Measurements from ENCODE around the gene CCNI2. TPM values are rescaled to one million over a fixed set of nuclear protein-coding genes. Genes with fewer than 3 reads are reported as not detected.

The CCNI2 gene
- total and polyA plus RNA-seq, 8 donors = 0.42 to 2.5 (median 1.1) TPM

DNA sequence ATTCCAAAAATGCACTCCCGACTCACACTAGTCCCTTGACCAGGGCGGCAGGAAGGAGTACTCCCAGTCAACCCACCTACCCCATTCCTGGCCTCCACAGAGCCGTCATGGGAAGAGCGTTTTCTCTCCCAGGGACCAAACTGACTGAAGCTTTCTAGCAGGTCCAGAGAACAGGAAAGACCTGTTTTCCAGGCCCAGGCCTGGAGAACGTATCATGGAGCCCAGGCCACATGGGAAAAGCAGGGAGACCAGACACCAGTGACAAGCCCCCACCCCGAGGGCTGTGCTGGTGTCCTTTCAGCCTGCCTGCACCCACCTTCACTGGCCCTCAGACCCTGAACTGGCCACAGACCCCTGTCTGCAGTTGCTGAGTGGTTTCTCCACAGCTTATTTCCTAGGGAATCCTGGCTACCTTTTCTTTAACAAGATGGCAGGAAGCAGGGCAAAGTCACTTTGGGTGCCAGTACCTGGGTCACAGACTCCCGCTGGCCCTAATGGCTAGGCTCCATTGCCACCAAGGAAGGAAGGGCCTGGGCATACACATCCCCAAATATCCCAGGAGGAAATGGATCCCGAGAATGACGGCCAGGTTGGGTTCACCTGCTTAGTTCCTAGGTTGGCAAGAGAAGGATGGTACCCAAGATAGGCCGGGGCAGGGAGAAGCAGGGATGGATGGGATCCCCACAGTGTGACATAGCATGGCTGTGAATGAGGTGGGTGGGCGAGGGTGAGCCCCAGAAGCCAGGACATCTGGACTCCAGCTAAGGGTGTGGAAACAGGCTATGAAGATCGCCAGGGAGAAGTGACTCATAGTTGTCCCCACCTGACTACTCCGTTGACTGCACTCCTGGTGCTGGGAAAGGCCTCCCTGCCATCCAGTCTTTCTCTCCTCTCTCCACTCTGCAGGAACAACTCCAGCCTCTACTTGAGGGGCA is 12.2 kb downstream of the CCNI2 start:
- Histone ChIP-seq H3K36me3 (peaks cover 0 to 68% of the 10 kb centered on the region in 2 donors), H3K4me3 (no peak overlapping the region), H3K27me3 (no peaks in the 10 kb centered on the region), H3K27ac (no peak overlapping the region), H3K4me1 (no peaks in the 10 kb centered on the region), H3K9me3 (no peaks in the 10 kb centered on the region)
- ATAC-seq = no peak
- no peak for DNase-seq
- TF ChIP-seq, protein P1, sequence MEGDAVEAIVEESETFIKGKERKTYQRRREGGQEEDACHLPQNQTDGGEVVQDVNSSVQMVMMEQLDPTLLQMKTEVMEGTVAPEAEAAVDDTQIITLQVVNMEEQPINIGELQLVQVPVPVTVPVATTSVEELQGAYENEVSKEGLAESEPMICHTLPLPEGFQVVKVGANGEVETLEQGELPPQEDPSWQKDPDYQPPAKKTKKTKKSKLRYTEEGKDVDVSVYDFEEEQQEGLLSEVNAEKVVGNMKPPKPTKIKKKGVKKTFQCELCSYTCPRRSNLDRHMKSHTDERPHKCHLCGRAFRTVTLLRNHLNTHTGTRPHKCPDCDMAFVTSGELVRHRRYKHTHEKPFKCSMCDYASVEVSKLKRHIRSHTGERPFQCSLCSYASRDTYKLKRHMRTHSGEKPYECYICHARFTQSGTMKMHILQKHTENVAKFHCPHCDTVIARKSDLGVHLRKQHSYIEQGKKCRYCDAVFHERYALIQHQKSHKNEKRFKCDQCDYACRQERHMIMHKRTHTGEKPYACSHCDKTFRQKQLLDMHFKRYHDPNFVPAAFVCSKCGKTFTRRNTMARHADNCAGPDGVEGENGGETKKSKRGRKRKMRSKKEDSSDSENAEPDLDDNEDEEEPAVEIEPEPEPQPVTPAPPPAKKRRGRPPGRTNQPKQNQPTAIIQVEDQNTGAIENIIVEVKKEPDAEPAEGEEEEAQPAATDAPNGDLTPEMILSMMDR (IDR thresholded peaks at IDR 0.05) = no peak
- intact Hi-C loops (cut with DNase I) = no loop called here

DNA sequence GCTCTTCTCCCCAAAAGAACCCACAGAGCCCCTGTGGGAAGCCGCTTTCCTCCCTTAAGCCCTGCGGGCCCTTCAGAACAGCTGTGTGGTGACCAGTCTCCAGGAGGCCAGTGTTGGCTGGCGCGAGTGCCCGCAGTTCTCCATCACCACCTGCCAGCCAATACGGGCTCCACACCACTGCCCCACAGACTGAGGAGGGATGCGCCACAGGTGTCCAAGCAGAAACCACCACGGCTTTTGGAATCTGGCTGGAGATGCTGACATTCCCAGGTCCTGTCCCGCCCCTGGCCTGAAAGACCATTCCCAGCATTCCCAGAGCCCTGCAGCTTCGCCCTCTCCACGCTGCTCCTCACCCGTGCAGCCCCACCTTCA is 12.8 kb downstream of the CCNI2 start:
- ATAC-seq (no peak), DNase-seq (no peak)
- no peaks in the 10 kb centered on the region for H3K27me3 ChIP-seq
- TF ChIP-seq, protein P1 (IDR thresholded peaks at IDR 0.05) = no peak
- H3K4me1 ChIP-seq = no peaks in the 10 kb centered on the region
- no peaks in the 10 kb centered on the region for H3K9me3 ChIP-seq
- intact Hi-C loops (cut with DNase I) = no loop called here
- no peak overlapping the region for H3K4me3 ChIP-seq
- H3K36me3 ChIP-seq = peaks cover 0 to 74% of the 10 kb centered on the region in 2 donors
- no peak overlapping the region for H3K27ac ChIP-seq

DNA sequence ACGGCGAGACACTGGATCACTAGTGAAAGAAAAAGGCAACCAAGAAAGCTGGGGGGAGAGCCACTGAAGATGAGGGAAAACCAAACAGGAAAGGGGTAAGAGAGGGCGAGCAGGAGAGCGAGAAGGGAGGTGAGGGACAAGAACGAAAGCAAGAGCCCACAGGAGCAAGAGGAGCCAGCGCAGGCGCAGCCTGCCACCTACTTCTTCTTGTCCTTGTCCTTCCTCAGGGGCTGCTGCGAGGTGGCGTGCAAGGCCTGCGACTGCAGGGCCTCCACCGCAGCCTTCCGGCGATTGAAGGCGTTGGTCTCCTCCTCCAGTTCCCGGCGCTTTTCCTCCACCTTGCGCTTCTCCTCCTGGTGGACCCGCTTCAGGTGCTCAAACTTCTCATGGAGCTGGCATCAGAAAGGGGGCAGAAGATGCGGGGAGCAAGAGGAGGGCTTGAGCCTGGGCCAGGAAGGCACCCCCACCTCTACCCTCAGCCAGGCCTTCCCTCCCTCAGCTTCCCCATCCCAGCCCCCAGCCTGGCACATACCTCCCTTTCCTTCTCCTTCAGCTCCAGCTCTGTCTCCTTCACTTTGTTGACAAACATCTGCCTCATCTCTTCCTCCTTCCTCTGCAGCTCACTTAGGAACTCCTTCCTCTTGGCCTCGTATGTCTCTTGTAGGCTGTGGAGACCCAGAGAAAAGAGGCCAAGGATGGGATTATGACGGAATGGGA is 13.5 kb downstream of the CCNI2 start:
- H3K36me3 ChIP-seq = peaks cover 0 to 74% of the 10 kb centered on the region in 2 donors
- H3K4me3 ChIP-seq = no peak overlapping the region
- no peaks in the 10 kb centered on the region for H3K9me3 ChIP-seq
- ATAC-seq (no peak), DNase-seq (no peak)
- H3K4me1 ChIP-seq = no peaks in the 10 kb centered on the region
- intact Hi-C loops (cut with DNase I) = no loop called here
- TF ChIP-seq, protein P1 (IDR thresholded peaks at IDR 0.05) = no peak
- no peak overlapping the region for H3K27ac ChIP-seq
- no peaks in the 10 kb centered on the region for H3K27me3 ChIP-seq

DNA sequence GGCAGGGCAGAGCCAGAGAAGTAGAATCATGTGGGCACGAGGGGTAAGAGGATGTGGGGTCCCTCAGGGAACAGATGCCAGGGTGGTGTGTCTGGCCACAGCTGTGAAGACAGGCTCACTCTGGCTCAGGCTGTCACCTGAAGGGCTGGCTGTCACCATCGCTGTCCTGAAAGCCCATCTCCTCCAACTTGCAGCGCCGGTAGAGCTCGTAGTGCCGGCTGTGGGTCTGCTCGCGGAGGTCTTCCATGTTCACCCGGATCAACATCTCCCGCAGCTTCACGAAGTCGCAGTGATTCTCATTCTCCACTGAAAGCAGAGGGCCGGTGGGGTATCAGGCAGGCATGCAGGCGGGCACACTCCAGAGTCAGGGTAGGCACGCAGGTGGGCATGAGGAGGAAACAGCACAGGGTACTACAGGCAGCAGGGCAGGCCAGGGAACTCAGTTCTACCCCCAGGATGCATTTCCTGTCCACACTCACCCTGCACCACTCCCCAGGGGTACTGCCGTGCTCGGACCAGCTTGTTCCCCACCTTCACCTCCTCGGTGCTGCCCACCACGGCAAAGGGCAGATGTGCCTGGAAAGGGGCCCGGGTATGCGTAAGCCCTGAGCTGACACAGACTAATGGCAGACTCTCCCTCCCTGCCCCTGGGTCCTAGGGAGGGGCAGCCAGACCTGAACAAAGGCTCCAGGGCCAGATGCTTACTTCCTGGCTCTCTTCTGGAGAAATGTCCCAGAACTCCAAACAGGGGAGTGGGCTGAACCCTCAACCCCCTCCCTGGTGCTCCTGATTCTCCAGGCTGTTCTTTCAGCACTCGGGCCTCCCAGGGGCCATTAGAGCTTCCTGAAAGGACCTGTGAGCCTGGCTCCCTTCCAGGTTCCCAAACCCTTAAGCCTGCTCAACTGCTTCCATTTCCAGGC is 14.4 kb downstream of the CCNI2 start:
- no peak overlapping the region for H3K4me3 ChIP-seq

More for the DNA sequence above, 14.4 kb downstream of the CCNI2 start:
- ATAC-seq = no peak
- Histone ChIP-seq H3K27ac (no peak overlapping the region), H3K4me1 (no peaks in the 10 kb centered on the region), H3K36me3 (peaks cover 0 to 74% of the 10 kb centered on the region in 2 donors), H3K27me3 (no peaks in the 10 kb centered on the region), H3K9me3 (no peaks in the 10 kb centered on the region)
- intact Hi-C loops (cut with DNase I) = no loop called here
- TF ChIP-seq, protein P1 (IDR thresholded peaks at IDR 0.05) = no peak
- DNase-seq = no peak

All from left lung (tissue), 10 donors.